ENCODE results near the gene ADGRB3. TPM values are rescaled to one million over a fixed set of nuclear protein-coding genes. Genes with fewer than 3 reads are reported as not detected.

Gene ADGRB3
- polyA plus RNA-seq, 3 donors = 0.04 to 0.23 (median 0.05) TPM

- Mint-ChIP-seq H3K27me3 (ENCODE audit: low read depth in 3 of 3) (no peaks in the 10 kb centered on the region), H3K4me3 (no peak overlapping the region), H3K9me3 (peaks cover 0 to 5% (median 0%) of the 10 kb centered on the region in 7 donors), H3K36me3 (no peaks in the 10 kb centered on the region), H3K4me1 (no peaks in the 10 kb centered on the region), H3K27ac (no peak overlapping the region)
- H3K36me3 ChIP-seq (replicated peaks in 1 of 2; ENCODE audit: control insufficient read depth in 1 of 2, insufficient read depth in 2 of 2, low read length in 2 of 2) = no peaks in the 10 kb centered on the region
- no peak overlapping the region for H3K27ac ChIP-seq (ENCODE audit: low read depth in 1 of 2, low read length in 2 of 2)
- H3K9ac ChIP-seq (ENCODE audit: insufficient read depth, low read length, poor library complexity, severe bottlenecking) = no peak overlapping the region
- no peak overlapping the region for H2AFZ ChIP-seq (ENCODE audit: insufficient read depth, low read depth, low read length, poor library complexity, severe bottlenecking)
- WGBS (ENCODE audit: insufficient coverage) = 100% methylated on average over 1 of the region's 2 CpGs
- intact Hi-C loops (cut with micrococcal nuclease) = no loop called here
- no peaks in the 10 kb centered on the region for H3K27me3 ChIP-seq (ENCODE audit: control insufficient read depth in 2 of 2, insufficient read depth in 2 of 2, low read length in 2 of 2)
- no peaks in the 10 kb centered on the region for H3K4me1 ChIP-seq (ENCODE audit: control insufficient read depth in 1 of 2, insufficient read depth in 2 of 2, low read length in 2 of 2)
- no peak overlapping the region for H3K4me2 ChIP-seq (replicated peaks; ENCODE audit: extremely low read depth, low read length, poor library complexity, severe bottlenecking)
- H3K9me3 ChIP-seq (replicated peaks in 1 of 2; ENCODE audit: control insufficient read depth in 1 of 2, insufficient read depth in 1 of 2, low read length in 2 of 2) = no peaks in the 10 kb centered on the region
- no peak for TF ChIP-seq CTCF (IDR thresholded peaks at IDR 0.05)
- no peak for DNase-seq
- H3K4me3 ChIP-seq (replicated peaks in 1 of 3; ENCODE audit: low read depth in 2 of 3, low read length in 3 of 3) = no peak overlapping the region
- H3K79me2 ChIP-seq (ENCODE audit: insufficient read depth, low read length) = no peaks in the 10 kb centered on the region
- H4K20me1 ChIP-seq (ENCODE audit: insufficient read depth, low read length) = no peaks in the 10 kb centered on the region
These were observed 377.1 kb downstream of the ADGRB3 start for GRCh38 chr6:69012211-69012610.

- Histone ChIP-seq H2AFZ (ENCODE audit: insufficient read depth, low read depth, low read length, poor library complexity, severe bottlenecking) (no peak overlapping the region), H3K4me3 (replicated peaks in 1 of 3; ENCODE audit: low read depth in 2 of 3, low read length in 3 of 3) (no peak overlapping the region), H3K9ac (ENCODE audit: insufficient read depth, low read length, poor library complexity, severe bottlenecking) (no peak overlapping the region), H4K20me1 (ENCODE audit: insufficient read depth, low read length) (no peaks in the 10 kb centered on the region), H3K4me1 (ENCODE audit: control insufficient read depth in 1 of 2, insufficient read depth in 2 of 2, low read length in 2 of 2) (no peaks in the 10 kb centered on the region), H3K27me3 (ENCODE audit: control insufficient read depth in 2 of 2, insufficient read depth in 2 of 2, low read length in 2 of 2) (no peaks in the 10 kb centered on the region), H3K36me3 (replicated peaks in 1 of 2; ENCODE audit: control insufficient read depth in 1 of 2, insufficient read depth in 2 of 2, low read length in 2 of 2) (no peaks in the 10 kb centered on the region), H3K27ac (ENCODE audit: low read depth in 1 of 2, low read length in 2 of 2) (no peak overlapping the region), H3K4me2 (replicated peaks; ENCODE audit: extremely low read depth, low read length, poor library complexity, severe bottlenecking) (no peak overlapping the region), H3K9me3 (replicated peaks in 1 of 2; ENCODE audit: control insufficient read depth in 1 of 2, insufficient read depth in 1 of 2, low read length in 2 of 2) (no peaks in the 10 kb centered on the region), H3K79me2 (ENCODE audit: insufficient read depth, low read length) (no peaks in the 10 kb centered on the region)
- WGBS (ENCODE audit: insufficient coverage) = no CpG with 5 or more reads among the region's 4 CpGs
- Mint-ChIP-seq H3K4me1 (no peaks in the 10 kb centered on the region), H3K9me3 (peaks cover 0 to 5% (median 0%) of the 10 kb centered on the region in 7 donors), H3K27me3 (ENCODE audit: low read depth in 3 of 3) (no peaks in the 10 kb centered on the region), H3K27ac (no peak overlapping the region), H3K36me3 (no peaks in the 10 kb centered on the region), H3K4me3 (no peak overlapping the region)
- DNase-seq = no peak
- intact Hi-C loops (cut with micrococcal nuclease) = no loop called here
- TF ChIP-seq CTCF (IDR thresholded peaks at IDR 0.05) = no peak
These were observed 377.8 kb downstream of the ADGRB3 start for GRCh38 chr6:69012876-69013275.
